ENCODE data around the gene C1QA. TPM values are rescaled to one million over a fixed set of nuclear protein-coding genes. Genes with fewer than 3 reads are reported as not detected.

Gene C1QA
- total RNA-seq, result not detected in 2 replicates

GRCh38 chr1:22636353-22636752, at the start of gene C1QA:
TSS of gene C1QA (plus strand) at chr1:22636628. CDS start at chr1:22637617, 989 bp downstream.
- DNase-seq (ENCODE audit: low read depth, low spot score), result no peak

- no peak for DNase-seq (ENCODE audit: low read depth, low spot score)
Observed at GRCh38 chr1:22587247-22587646, 49.2 kb upstream of the C1QA start.

GRCh38 chr1:22588899-22589422, 47.5 kb upstream of the C1QA start:
- no peak for DNase-seq (ENCODE audit: low read depth, low spot score)

GRCh38 chr1:22591576-22591975, 44.9 kb upstream of the C1QA start:
- DNase-seq (ENCODE audit: low read depth, low spot score), result no peak

GRCh38 chr1:22592051-22592450, 44.4 kb upstream of the C1QA start:
- DNase-seq (ENCODE audit: low read depth, low spot score), result no peak

GRCh38 chr1:22592919-22593790, 43.3 kb upstream of the C1QA start:
- no peak for DNase-seq (ENCODE audit: low read depth, low spot score)

GRCh38 chr1:22594396-22594795, 42.0 kb upstream of the C1QA start:
- DNase-seq (ENCODE audit: low read depth, low spot score), result no peak

GRCh38 chr1:22595108-22595507, 41.3 kb upstream of the C1QA start:
- DNase-seq (ENCODE audit: low read depth, low spot score), result no peak

- no peak for DNase-seq (ENCODE audit: low read depth, low spot score)
Observed at GRCh38 chr1:22597301-22597965, 39.0 kb upstream of the C1QA start.

- no peak for DNase-seq (ENCODE audit: low read depth, low spot score)
Observed at GRCh38 chr1:22597996-22598395, 38.4 kb upstream of the C1QA start.

- DNase-seq (ENCODE audit: low read depth, low spot score), result no peak
Observed at GRCh38 chr1:22598736-22599135, 37.7 kb upstream of the C1QA start.

GRCh38 chr1:22600071-22600816, 36.2 kb upstream of the C1QA start:
- no peak for DNase-seq (ENCODE audit: low read depth, low spot score)

GRCh38 chr1:22600817-22601605, 35.4 kb upstream of the C1QA start:
- no peak for DNase-seq (ENCODE audit: low read depth, low spot score)

GRCh38 chr1:22601610-22602009, 34.8 kb upstream of the C1QA start:
- DNase-seq (ENCODE audit: low read depth, low spot score), result no peak

GRCh38 chr1:22602060-22602740, 34.2 kb upstream of the C1QA start:
- no peak for DNase-seq (ENCODE audit: low read depth, low spot score)

- no peak for DNase-seq (ENCODE audit: low read depth, low spot score)
Observed at GRCh38 chr1:22606161-22606560, 30.3 kb upstream of the C1QA start.

- DNase-seq (ENCODE audit: low read depth, low spot score), result no peak
Observed at GRCh38 chr1:22607154-22607553, 29.3 kb upstream of the C1QA start.

GRCh38 chr1:22608361-22608760, 28.1 kb upstream of the C1QA start:
- no peak for DNase-seq (ENCODE audit: low read depth, low spot score)

GRCh38 chr1:22609291-22609690, 27.1 kb upstream of the C1QA start:
- no peak for DNase-seq (ENCODE audit: low read depth, low spot score)

GRCh38 chr1:22611530-22611947, 24.9 kb upstream of the C1QA start:
- peak; percentile 10 for DNase-seq (ENCODE audit: low read depth, low spot score)
